ENCODE measurements around the gene MYO10. TPM values are rescaled to one million over a fixed set of nuclear protein-coding genes. Genes with fewer than 3 reads are reported as not detected.

The MYO10 gene
- total RNA-seq, 1 experiment from 2014 or later = 89.8 TPM

DNA sequence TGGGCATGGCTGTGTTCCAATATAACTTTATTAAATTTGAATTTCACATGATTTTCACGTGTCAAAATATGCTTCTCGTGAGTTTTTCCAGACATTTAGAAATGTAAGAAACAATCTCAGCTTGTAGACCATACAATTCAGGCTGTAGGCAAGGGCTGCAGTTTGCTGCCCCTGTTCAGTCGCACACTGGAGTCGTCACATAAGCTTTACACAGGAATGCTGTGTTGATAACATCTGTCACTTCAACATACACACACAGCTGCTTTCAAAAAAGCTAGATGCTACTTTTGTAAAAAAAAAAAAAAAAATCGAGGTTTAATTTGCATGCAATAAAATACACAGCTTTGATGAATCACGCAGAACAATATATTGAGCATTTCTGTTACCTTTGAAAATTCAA is 77.9 kb downstream of the MYO10 start:
- Mint-ChIP-seq H3K27ac (no peak overlapping the region), H3K4me3 (no peak overlapping the region), H3K27me3 (ENCODE audit: low read depth) (no peaks in the 10 kb centered on the region), H3K36me3 (no peaks in the 10 kb centered on the region), H3K4me1 (peaks cover 71% of the 10 kb centered on the region), H3K9me3 (peaks cover 5% of the 10 kb centered on the region; the same call in 1 of the 2 replicates)
- CTCF ChIA-PET = interaction anchor here (0.7 to 1.3 kb wide), 2 partner anchors 248 to 332 kb away, joined by 3 read pairs; no protein-coding TSS in a partner anchor
- no peak for TF ChIP-seq SOX15 (CRISPR knock-in tag; IDR thresholded peaks at IDR 0.05)
- no peak for DNase-seq (ENCODE audit: low spot score)
- no peak for ATAC-seq
- POLR2A ChIA-PET = no interaction called here

DNA sequence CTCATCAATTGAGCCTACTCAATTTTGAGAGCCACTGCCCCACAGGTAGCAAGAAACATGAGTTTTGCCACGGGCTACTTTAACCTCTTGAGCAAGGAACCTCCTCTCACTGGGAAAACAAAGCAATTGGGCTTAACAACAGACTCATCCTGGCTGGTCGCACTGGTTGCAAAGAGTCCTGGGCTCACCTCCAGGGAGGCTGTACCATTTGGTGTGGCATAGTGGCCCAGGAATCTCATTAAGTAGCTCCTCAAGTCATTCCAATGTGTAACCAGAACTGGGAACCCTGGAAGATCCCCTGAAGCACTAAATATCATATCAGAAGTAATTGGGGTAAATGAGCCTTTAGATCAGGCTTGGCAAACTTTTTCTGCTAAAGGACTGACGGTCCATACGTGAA is 78.5 kb downstream of the MYO10 start:
- DNase-seq (ENCODE audit: low spot score) = no peak
- Mint-ChIP-seq H3K27ac (no peak overlapping the region; the same call in 1 of the 2 replicates), H3K4me3 (no peak overlapping the region), H3K27me3 (ENCODE audit: low read depth) (no peaks in the 10 kb centered on the region), H3K4me1 (peaks cover 69% of the 10 kb centered on the region), H3K9me3 (peaks cover 5% of the 10 kb centered on the region; the same call in 1 of the 2 replicates), H3K36me3 (no peaks in the 10 kb centered on the region)
- CTCF ChIA-PET = interaction anchor here (0.7 to 1.3 kb wide), 2 partner anchors 248 to 332 kb away, joined by 3 read pairs; no protein-coding TSS in a partner anchor
- POLR2A ChIA-PET = no interaction called here
- TF ChIP-seq, protein P1, sequence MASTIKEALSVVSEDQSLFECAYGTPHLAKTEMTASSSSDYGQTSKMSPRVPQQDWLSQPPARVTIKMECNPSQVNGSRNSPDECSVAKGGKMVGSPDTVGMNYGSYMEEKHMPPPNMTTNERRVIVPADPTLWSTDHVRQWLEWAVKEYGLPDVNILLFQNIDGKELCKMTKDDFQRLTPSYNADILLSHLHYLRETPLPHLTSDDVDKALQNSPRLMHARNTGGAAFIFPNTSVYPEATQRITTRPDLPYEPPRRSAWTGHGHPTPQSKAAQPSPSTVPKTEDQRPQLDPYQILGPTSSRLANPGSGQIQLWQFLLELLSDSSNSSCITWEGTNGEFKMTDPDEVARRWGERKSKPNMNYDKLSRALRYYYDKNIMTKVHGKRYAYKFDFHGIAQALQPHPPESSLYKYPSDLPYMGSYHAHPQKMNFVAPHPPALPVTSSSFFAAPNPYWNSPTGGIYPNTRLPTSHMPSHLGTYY (CRISPR knock-in tag; IDR thresholded peaks at IDR 0.05) = no peak
- TF ChIP-seq, protein P2, sequence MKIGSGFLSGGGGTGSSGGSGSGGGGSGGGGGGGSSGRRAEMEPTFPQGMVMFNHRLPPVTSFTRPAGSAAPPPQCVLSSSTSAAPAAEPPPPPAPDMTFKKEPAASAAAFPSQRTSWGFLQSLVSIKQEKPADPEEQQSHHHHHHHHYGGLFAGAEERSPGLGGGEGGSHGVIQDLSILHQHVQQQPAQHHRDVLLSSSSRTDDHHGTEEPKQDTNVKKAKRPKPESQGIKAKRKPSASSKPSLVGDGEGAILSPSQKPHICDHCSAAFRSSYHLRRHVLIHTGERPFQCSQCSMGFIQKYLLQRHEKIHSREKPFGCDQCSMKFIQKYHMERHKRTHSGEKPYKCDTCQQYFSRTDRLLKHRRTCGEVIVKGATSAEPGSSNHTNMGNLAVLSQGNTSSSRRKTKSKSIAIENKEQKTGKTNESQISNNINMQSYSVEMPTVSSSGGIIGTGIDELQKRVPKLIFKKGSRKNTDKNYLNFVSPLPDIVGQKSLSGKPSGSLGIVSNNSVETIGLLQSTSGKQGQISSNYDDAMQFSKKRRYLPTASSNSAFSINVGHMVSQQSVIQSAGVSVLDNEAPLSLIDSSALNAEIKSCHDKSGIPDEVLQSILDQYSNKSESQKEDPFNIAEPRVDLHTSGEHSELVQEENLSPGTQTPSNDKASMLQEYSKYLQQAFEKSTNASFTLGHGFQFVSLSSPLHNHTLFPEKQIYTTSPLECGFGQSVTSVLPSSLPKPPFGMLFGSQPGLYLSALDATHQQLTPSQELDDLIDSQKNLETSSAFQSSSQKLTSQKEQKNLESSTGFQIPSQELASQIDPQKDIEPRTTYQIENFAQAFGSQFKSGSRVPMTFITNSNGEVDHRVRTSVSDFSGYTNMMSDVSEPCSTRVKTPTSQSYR (CRISPR knock-in tag; IDR thresholded peaks at IDR 0.05) = no peak
- TF ChIP-seq NR2C2 (CRISPR knock-in tag; IDR thresholded peaks at IDR 0.05) = no peak
- TF ChIP-seq NFATC4 (CRISPR knock-in tag; IDR thresholded peaks at IDR 0.05) = no peak
- TF ChIP-seq, protein P3, sequence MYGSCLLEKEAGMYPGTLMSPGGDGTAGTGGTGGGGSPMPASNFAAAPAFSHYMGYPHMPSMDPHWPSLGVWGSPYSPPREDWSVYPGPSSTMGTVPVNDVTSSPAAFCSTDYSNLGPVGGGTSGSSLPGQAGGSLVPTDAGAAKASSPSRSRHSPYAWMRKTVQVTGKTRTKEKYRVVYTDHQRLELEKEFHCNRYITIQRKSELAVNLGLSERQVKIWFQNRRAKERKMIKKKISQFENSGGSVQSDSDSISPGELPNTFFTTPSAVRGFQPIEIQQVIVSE (CRISPR knock-in tag; IDR thresholded peaks at IDR 0.05; ENCODE audit: borderline replicate concordance) = no peak
- no peak for ATAC-seq

DNA sequence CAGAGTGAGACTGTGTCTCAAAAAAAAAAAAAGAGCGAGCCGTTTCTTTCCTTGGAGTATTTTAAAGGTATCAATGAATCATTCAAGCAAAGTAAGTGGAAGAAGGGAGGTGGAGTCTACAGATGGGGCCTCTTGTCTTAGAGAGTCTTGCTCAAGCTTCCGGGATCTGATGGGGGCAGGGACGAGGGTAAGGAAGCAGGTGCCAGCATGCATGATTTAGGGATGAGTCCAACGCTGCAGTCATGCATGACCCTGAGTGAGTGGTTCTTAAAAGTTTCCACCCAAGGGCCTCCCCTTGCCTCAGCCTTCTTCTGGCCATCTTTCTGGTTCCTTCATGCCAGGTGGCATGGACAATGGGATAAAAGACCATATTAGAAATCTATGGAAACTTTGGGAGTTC is 79.6 kb downstream of the MYO10 start:
- ChIA-PET CTCF (interaction anchor here (0.5 to 1.6 kb wide), 2 partner anchors 276 to 1833 kb away, joined by 5 to 6 read pairs; no protein-coding TSS in a partner anchor), POLR2A (no interaction called here)
- no peak overlapping the region for H3K27ac Mint-ChIP-seq
- H3K9me3 Mint-ChIP-seq = peaks cover 5% of the 10 kb centered on the region; the same call in 1 of the 2 replicates
- H3K4me1 Mint-ChIP-seq = peaks cover 70% of the 10 kb centered on the region
- H3K4me3 Mint-ChIP-seq = no peak overlapping the region
- ATAC-seq (no peak), DNase-seq (ENCODE audit: low spot score) (no peak)
- H3K27me3 Mint-ChIP-seq (ENCODE audit: low read depth) = no peaks in the 10 kb centered on the region
- TF ChIP-seq ESRRA (CRISPR knock-in tag; IDR thresholded peaks at IDR 0.05; ENCODE audit: borderline replicate concordance) (no peak), ZNF138 (CRISPR knock-in tag; conservative IDR thresholded peaks at IDR 0.05) (no peak), CBFB (CRISPR knock-in tag; IDR thresholded peaks at IDR 0.05; ENCODE audit: low read depth) (no peak), CREM (CRISPR knock-in tag; IDR thresholded peaks at IDR 0.05) (no peak)
- TF ChIP-seq, protein P4, sequence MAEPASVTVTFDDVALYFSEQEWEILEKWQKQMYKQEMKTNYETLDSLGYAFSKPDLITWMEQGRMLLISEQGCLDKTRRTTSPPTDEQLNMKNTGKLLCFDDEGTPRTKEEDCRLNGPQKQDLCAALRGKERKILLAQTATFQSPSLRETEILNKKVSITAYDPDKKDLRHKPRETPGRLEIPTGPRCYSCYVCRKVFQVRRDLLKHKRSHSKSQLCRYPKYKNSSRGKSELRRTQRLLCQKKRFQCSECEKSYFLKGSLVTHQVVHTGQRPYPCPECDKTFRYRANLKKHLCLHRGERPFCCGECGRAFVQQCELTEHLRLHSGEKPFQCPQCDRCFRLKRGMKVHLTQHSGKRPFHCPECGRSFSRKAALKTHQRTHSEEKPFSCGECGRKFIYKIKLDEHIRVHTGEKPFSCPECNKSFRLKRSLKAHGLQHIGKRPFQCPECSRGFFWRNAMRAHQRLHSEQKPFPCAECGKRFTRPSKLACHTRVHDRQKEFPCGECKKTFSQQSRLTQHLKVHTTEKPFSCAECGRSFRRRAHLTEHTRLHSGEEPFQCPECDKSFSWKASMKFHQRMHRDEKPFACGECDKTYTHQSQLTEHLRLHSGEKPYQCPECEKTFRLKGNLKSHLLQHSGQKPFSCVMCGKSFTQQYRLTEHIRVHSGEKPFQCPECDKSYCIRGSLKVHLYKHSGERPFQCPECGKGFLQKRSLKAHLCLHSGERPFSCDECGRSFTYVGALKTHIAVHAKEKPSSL (CRISPR knock-in tag; conservative IDR thresholded peaks at IDR 0.05) = no peak
- TF ChIP-seq, protein P5, sequence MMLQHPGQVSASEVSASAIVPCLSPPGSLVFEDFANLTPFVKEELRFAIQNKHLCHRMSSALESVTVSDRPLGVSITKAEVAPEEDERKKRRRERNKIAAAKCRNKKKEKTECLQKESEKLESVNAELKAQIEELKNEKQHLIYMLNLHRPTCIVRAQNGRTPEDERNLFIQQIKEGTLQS (CRISPR knock-in tag; conservative IDR thresholded peaks at IDR 0.05) = no peak
- TF ChIP-seq, protein P6, sequence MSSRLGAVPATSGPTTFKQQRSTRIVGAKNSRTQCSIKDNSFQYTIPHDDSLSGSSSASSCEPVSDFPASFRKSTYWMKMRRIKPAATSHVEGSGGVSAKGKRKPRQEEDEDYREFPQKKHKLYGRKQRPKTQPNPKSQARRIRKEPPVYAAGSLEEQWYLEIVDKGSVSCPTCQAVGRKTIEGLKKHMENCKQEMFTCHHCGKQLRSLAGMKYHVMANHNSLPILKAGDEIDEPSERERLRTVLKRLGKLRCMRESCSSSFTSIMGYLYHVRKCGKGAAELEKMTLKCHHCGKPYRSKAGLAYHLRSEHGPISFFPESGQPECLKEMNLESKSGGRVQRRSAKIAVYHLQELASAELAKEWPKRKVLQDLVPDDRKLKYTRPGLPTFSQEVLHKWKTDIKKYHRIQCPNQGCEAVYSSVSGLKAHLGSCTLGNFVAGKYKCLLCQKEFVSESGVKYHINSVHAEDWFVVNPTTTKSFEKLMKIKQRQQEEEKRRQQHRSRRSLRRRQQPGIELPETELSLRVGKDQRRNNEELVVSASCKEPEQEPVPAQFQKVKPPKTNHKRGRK (CRISPR knock-in tag; IDR thresholded peaks at IDR 0.05; ENCODE audit: borderline replicate concordance) = no peak
- H3K36me3 Mint-ChIP-seq = no peaks in the 10 kb centered on the region
